HG02588 (cell line): ENCODE results near the gene NOL12.
"Not testable (repeated sequence)": the region's sequence is repeated elsewhere in the genome, so short reads cannot be mapped to it uniquely, and the experiment has no call there.

Experiments used
- ATAC-seq: cut with Tn5 transposase; IDR thresholded peaks from one replicate; pipeline ENCODE4 v1.9.1; 2021; ENCODE audit warnings: mild to moderate bottlenecking, moderate library complexity; ENCODE audit not compliant: unreplicated experiment

The NOL12 gene

DNA sequence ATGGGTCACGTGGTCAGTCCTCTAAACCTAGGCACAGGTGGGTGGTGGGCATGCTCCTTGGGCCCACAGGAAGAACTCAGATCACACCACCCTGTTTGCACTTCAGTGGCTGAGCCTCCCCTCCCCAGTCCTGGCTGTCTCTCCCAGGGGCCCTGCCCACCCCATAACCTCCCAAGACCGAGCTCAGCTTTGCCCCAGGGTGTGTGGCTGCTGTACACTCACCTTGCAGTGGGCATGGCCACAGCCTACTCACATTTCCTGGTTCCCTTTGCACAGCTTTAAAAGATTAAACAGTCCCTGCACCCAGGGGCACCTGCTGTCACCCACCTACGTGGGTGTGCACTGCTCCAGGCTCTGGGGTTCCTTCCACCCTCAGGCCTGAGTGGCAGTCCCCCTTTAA lies 24.5 kb downstream of the NOL12 start:
- no peak for ATAC-seq

DNA sequence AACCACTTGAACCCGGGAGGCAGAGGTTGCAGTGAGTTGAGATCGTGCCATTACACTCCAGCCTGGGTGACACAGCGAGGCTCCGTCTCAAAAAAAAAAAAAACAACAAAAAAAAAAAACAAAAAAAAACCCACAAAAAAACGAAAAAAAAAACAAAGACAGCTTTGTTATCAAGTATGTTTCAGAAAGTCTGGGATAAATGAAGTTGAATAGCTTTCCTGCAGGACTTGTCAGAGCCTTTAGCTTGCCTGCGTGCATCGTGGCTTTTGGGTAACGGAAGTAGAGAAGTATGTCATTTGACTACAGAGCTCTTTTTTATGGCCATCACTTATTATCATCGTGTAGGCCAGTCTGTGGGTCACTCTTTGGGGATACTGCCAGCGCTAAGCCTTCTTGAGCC lies 25.3 kb downstream of the NOL12 start:
- no peak for ATAC-seq

- ATAC-seq: no peak
These were observed 27.6 kb downstream of the NOL12 start for GRCh38 chr22:37713761-37714160.

DNA sequence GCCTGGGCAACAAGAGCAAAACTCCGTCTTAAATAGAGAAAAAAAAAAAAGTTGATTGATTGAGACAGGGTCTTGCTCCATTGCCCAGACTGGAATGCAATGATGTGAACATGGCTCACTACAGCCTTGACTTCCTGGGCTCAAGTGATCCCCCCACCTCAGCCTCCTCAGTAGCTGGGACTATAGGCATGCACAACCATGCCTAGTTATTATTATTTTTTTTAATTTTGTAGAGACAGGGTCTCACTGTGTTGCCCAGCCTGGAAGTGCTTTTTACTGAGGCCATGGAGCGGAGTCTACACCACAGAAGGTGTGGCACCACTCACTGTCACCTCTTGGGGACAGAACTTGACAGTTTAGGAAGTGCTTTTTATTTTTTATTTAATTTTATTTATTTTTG lies 28.5 kb downstream of the NOL12 start:
- ATAC-seq: no peak

GRCh38 chr22:37715760-37716159 lies 29.6 kb downstream of the NOL12 start:
- no peak for ATAC-seq

- no peak for ATAC-seq
These were observed 30.6 kb downstream of the NOL12 start for GRCh38 chr22:37716708-37717107.

GRCh38 chr22:37717235-37717634 lies 31.1 kb downstream of the NOL12 start:
- not testable (repeated sequence) for ATAC-seq

- not testable (repeated sequence) for ATAC-seq
These were observed 31.7 kb downstream of the NOL12 start for GRCh38 chr22:37717746-37718305.

GRCh38 chr22:37725551-37726240 lies 39.6 kb downstream of the NOL12 start:
- no peak for ATAC-seq

DNA sequence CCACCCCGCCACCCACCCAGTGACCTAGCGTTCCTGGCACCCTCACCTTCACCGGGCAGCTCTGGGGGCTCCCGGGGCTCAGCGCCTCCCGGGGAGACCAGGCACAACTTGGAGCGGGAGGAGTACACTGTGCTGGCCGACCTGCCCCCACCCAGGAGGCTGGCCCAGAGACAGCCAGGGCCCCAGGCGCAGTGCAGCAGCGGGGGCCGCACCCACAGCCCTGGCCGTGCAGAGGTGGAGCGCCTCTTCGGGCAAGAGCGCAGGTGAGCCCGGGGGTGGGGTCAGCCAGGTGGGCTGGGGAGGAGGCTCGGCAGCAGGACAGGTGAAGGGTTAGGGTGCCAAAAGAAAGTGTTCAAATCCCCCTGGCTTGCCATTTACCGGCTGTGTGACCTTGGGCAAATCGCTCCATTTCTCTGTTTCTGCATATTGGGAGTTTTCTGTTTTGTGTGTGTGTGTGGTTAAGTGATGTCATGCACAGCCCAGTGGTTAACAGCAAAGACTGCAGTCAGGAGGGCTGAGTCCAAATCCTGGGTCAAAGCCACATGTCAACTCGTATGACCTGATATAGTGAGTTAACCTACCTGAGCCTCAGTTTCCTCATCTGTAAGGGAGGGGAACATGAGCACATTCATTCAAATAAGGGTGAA lies 40.2 kb downstream of the NOL12 start:
- ATAC-seq: no peak

DNA sequence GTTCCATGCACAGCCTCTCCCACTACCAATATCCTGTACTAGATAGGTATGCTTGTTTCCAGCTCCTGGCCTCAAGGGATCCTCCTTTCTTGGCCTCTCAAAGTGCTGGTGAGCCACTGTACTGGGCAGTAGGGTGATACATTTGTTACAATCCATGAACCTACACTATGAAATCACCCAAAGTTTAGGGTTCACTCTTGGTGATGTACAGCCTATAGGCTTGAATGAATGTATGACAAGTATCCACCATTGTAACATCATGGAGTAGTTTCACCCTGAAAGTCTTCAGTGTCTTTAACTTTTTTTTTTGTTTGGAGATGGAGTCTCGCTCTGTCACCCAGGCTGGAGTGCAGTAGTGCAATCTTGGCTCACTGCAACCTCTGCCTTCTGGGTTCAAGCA lies 42.5 kb downstream of the NOL12 start:
- no peak for ATAC-seq

GRCh38 chr22:37731804-37732471 lies 45.8 kb downstream of the NOL12 start:
- no peak for ATAC-seq

DNA sequence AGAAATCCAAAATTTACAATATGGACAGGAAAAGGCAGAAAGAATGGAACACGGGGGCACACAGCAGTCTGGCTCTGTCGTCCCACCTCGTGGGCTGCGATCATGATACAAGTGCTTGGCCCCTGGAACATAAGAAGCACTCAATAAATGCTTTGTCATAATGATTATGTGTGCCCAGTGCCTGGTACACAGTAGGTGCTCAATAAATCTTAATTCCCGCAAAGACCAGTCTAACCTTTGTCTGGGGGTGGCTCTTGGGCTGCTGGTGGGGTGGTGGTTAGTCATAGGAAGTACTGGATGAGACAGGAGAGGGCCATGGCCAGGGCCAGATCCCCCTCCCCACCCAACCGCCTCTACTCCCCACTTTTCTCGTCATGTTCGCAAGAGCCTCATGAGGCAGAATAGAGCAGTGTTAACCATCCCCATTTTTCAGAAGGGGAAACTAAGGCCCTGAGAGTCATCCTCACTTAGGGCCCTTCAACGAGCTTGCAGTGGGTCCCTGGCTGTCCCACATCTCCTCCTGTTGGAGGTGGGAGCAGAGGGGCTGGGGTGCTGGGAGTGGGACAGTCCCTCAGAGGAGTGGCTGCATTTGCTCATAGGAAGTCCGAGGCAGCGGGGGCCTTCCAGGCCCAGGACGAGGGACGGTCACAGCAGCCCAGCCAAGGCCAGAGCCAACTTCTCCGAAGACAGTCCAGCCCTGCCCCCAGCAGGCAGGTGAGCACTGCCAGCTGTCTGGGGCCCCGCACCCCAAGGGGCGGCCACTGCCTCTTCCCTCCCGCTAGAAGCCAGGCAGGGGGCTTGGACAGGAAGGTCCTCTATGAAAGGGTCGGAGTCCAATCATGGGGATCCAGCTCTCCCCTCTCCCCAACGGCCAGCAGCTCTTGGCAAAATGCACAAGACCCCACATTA lies 46.8 kb downstream of the NOL12 start:
- ATAC-seq: no peak

GRCh38 chr22:37733625-37734401 lies 47.7 kb downstream of the NOL12 start:
- no peak for ATAC-seq

DNA sequence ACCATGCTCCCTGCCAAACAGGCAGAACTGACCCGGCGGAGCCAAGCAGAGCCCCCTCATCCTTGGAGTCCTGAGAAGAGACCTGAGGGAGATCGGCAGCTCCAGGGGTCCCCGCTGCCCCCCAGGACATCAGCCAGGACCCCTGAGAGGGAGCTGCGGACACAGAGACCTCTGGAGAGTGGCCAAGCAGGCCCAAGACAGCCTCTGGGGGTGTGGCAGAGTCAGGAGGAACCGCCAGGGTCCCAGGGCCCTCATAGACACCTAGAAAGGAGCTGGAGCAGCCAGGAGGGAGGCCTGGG lies 48.2 kb downstream of the NOL12 start:
- ATAC-seq: no peak

DNA sequence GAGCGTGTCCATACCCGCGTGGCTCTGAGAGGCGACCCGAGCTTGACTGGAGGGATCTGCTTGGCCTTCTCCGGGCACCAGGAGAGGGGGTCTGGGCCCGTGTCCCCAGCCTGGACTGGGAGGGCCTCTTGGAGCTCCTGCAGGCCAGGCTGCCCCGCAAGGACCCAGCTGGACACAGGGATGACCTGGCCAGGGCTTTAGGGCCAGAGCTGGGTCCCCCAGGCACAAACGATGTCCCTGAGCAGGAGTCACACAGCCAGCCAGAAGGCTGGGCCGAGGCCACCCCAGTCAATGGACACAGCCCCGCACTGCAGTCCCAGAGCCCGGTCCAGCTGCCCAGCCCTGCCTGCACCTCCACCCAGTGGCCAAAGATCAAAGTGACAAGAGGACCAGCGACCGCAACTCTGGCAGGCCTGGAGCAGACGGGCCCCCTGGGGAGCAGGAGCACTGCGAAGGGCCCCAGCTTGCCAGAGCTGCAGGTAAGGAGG lies 48.9 kb downstream of the NOL12 start:
- no peak for ATAC-seq

DNA sequence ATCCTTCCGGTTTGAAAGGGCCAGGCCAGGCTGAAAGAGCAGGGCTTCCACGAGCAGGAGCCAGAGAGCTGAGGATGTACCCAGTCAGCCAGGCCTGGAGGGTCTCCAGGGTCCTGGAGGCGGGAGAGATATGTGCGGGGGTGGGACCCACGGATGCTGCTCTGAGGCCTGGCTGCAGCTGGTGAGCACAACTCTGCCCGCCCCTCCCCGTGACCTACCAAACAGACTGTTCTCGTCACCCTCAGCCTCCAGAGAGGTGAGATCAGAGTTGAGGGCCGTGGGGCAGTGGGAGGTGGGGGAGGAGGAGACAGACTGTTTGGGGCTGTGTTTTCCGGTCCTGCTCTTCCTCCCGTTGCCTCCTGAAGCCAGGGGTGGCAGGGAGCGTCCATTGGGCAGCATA lies 52.9 kb downstream of the NOL12 start:
- no peak for ATAC-seq

DNA sequence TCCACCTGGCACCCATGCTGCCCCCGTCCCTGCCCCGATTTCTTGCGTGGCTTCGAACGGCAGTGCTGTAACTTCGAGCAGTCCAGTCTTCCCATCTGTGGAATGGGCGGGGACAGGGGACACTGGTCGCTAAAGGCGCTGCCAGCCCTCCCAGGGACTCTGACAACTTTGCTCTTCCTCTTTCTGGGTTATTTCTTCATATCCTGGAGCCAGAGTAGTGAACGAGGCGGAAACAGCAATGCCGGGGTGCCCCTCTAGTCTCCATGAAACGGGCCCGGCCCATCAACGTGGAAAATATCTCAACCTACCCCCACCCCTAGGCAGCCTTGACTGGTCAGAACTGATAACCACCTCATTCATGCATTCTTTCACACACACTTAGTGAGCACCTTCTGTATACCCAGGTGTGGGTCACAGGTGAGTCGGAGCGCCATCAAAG lies 53.5 kb downstream of the NOL12 start:
- no peak for ATAC-seq

GRCh38 chr22:37740455-37741311 lies 54.5 kb downstream of the NOL12 start:
- ATAC-seq: no peak
